Trophoblast cell (in vitro differentiated cells and primary cell): ENCODE data around the gene LRP1B.

ENCODE experiments used
- DNase-seq, 2 donors: peaks; one replicate each; pipeline ENCODE4 v3.0.0-alpha.2; 2016
- H2AFZ ChIP-seq: 2 replicates; pipeline ENCODE4 v1.6.1; 2013; ENCODE audit warnings: low read length, moderate library complexity, mild to moderate bottlenecking; ENCODE audit not compliant: insufficient read depth, poor library complexity
- H2AK5ac ChIP-seq: 2 replicates; pipeline ENCODE4 v1.6.1; 2013; ENCODE audit warnings: mild to moderate bottlenecking, low read length
- H2BK120ac ChIP-seq: 2 replicates; pipeline ENCODE4 v1.6.1; 2013; ENCODE audit warnings: low read length, mild to moderate bottlenecking, moderate library complexity; ENCODE audit not compliant: insufficient read depth, poor library complexity
- H2BK12ac ChIP-seq: 2 replicates; pipeline ENCODE4 v1.6.1; 2013; ENCODE audit warnings: mild to moderate bottlenecking, low read length, moderate library complexity
- H2BK5ac ChIP-seq: 2 replicates; pipeline ENCODE4 v1.6.1; 2013; ENCODE audit warnings: low read length, low read depth, moderate library complexity, mild to moderate bottlenecking; ENCODE audit not compliant: poor library complexity
- H3K14ac ChIP-seq: 2 replicates; pipeline ENCODE4 v1.6.1; 2013; ENCODE audit warnings: mild to moderate bottlenecking, low read length
- H3K18ac ChIP-seq: 2 replicates; pipeline ENCODE4 v1.6.1; 2013; ENCODE audit warnings: mild to moderate bottlenecking, low read length
- H3K23ac ChIP-seq: 2 replicates; pipeline ENCODE4 v1.6.1; 2013; ENCODE audit warnings: low read length
- H3K27ac ChIP-seq: 2 replicates; pipeline ENCODE4 v1.5.1; 2013; ENCODE audit warnings: low read depth, mild to moderate bottlenecking, inconsistent platforms, low read length, moderate library complexity
- H3K27me3 ChIP-seq: 2 replicates; pipeline ENCODE4 v1.6.1; 2013; ENCODE audit warnings: inconsistent platforms, mild to moderate bottlenecking, low read length, moderate library complexity; ENCODE audit not compliant: insufficient read depth
- H3K36me3 ChIP-seq, 2 experiments: 1 replicate in 1 of 2; 2 replicates in 1 of 2; pipeline ENCODE4 v1.6.1; 2013; ENCODE audit warnings: low read length in 2 of 2, mild to moderate bottlenecking in 2 of 2, moderate library complexity in 1 of 2; ENCODE audit not compliant: insufficient read depth in 2 of 2, control insufficient read depth in 1 of 2
- H3K4ac ChIP-seq: 2 replicates; pipeline ENCODE4 v1.6.1; 2013; ENCODE audit warnings: low read depth, mild to moderate bottlenecking, low read length, moderate library complexity
- H3K4me1 ChIP-seq, 2 experiments: 1 replicate in 1 of 2; 2 replicates in 1 of 2; pipeline ENCODE4 v1.6.1; 2013; ENCODE audit warnings: low read length in 2 of 2, mild to moderate bottlenecking in 2 of 2, moderate library complexity in 1 of 2; ENCODE audit not compliant: insufficient read depth in 2 of 2, control insufficient read depth in 1 of 2
- H3K4me2 ChIP-seq: 2 replicates; pipeline ENCODE4 v1.6.1; 2013; ENCODE audit warnings: inconsistent platforms, mild to moderate bottlenecking, low read length, moderate library complexity
- H3K4me3 ChIP-seq: 2 replicates; pipeline ENCODE4 v1.5.1; 2013; ENCODE audit warnings: mild to moderate bottlenecking, low read depth, low read length, inconsistent platforms
- H3K79me1 ChIP-seq: one replicate; pipeline ENCODE4 v1.6.1; 2013; ENCODE audit warnings: low read length
- H3K79me2 ChIP-seq: 2 replicates; pipeline ENCODE4 v1.6.1; 2013; ENCODE audit warnings: low read length, mild to moderate bottlenecking; ENCODE audit not compliant: control insufficient read depth, insufficient read depth, poor library complexity
- H3K9ac ChIP-seq: 2 replicates; pipeline ENCODE4 v1.6.1; 2013; ENCODE audit warnings: mild to moderate bottlenecking, low read length
- H3K9me3 ChIP-seq: 2 replicates; pipeline ENCODE4 v1.6.1; 2013; ENCODE audit warnings: low read depth, mild to moderate bottlenecking, control low read depth, inconsistent platforms, low read length; ENCODE audit not compliant: insufficient read depth
- H4K12ac ChIP-seq: 2 replicates; pipeline ENCODE4 v1.6.1; 2013; ENCODE audit warnings: low read depth, mild to moderate bottlenecking, low read length, moderate library complexity
- H4K8ac ChIP-seq: 2 replicates; pipeline ENCODE4 v1.6.1; 2013; ENCODE audit warnings: low read depth, mild to moderate bottlenecking, low read length, moderate library complexity
- H4K91ac ChIP-seq: one replicate; pipeline ENCODE4 v1.6.1; 2013; ENCODE audit warnings: low read depth, mild to moderate bottlenecking, low read length, moderate library complexity
- WGBS: extraction: QIAGEN DNeasy Blood & Tissue Kit; methylation state at CpG from one replicate; pipeline ENCODE4 v1.1.7; 2013; ENCODE audit warnings: missing lambda C conversion rate; ENCODE audit not compliant: insufficient read length, insufficient coverage; ENCODE audit errors: extremely low coverage; 5-methylcytosine and 5-hydroxymethylcytosine counted together

LRP1B gene

DNA sequence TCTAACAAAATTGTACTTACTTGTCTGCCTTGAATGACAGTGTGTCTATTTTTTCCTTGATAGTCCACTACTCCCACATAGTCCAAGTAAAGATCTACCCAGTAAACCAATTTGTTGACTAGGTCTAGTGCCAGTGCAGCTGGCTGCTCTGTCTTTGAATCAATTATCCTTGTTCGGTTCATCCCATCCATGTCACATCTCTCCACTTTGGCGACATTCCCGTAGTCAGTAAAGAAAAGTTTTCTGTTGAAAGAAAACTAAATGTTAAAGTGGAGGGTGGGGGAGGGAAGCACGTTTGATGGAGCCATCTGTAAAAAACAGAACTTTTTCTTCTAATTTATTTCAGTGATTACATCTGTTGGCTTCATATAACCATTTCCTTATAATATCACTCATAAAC lies 1068.8 kb downstream of the LRP1B start:
- Histone ChIP-seq H3K4me3 (no peak overlapping the region), H3K79me2 (no peaks in the 10 kb centered on the region), H2BK5ac (no peak overlapping the region), H4K91ac (no peak overlapping the region), H3K79me1 (no peaks in the 10 kb centered on the region), H3K27me3 (no peaks in the 10 kb centered on the region), H2AFZ (no peak overlapping the region), H4K8ac (no peak overlapping the region), H3K27ac (no peak overlapping the region), H3K4ac (no peak overlapping the region), H3K4me1 (no peaks in the 10 kb centered on the region), H2BK12ac (no peak overlapping the region), H4K12ac (no peak overlapping the region), H3K9me3 (no peaks in the 10 kb centered on the region), H2AK5ac (no peak overlapping the region), H3K36me3 (no peaks in the 10 kb centered on the region), H3K18ac (no peak overlapping the region), H3K9ac (no peak overlapping the region), H2BK120ac (no peak overlapping the region), H3K23ac (no peak overlapping the region), H3K4me2 (no peak overlapping the region), H3K14ac (no peak overlapping the region)
- no peak for DNase-seq
- no CpG with 5 or more reads among the region's 4 CpGs for WGBS

DNA sequence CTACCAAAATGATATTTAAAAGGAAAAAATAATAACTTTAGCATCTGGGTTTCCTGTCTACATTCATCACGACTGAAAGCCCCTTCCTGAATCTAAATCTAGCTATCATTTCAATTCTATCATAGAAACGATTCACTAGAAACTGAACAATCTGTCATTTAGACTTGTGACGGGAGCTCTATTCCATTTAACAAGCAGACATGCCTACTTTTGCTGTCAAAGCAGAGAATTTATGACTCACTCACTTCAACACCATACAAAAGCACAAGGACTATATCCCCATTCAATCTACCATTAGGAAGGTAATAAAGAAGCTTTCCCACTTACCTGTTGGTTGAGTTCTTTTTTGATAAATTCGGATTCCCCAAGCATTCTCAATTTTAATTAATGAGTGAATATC lies 1072.3 kb downstream of the LRP1B start:
- H3K4ac ChIP-seq, result no peak overlapping the region
- no peak overlapping the region for H3K4me2 ChIP-seq
- H3K4me3 ChIP-seq, result no peak overlapping the region
- no peak overlapping the region for H2BK120ac ChIP-seq
- H4K12ac ChIP-seq, result no peak overlapping the region
- H3K9me3 ChIP-seq, result no peaks in the 10 kb centered on the region
- no peak for DNase-seq
- H2AFZ ChIP-seq, result no peak overlapping the region
- no peaks in the 10 kb centered on the region for H3K27me3 ChIP-seq
- no peak overlapping the region for H4K8ac ChIP-seq
- H3K23ac ChIP-seq, result no peak overlapping the region
- H3K79me2 ChIP-seq, result no peaks in the 10 kb centered on the region
- no peak overlapping the region for H3K27ac ChIP-seq
- no peaks in the 10 kb centered on the region for H3K79me1 ChIP-seq
- no peaks in the 10 kb centered on the region for H3K36me3 ChIP-seq
- no peak overlapping the region for H2BK5ac ChIP-seq
- no peak overlapping the region for H3K14ac ChIP-seq
- no peak overlapping the region for H4K91ac ChIP-seq
- no peak overlapping the region for H2AK5ac ChIP-seq
- H3K4me1 ChIP-seq, result no peaks in the 10 kb centered on the region
- H3K18ac ChIP-seq, result no peak overlapping the region
- H3K9ac ChIP-seq, result no peak overlapping the region
- H2BK12ac ChIP-seq, result no peak overlapping the region
- WGBS, result no CpG with 5 or more reads among the region's 4 CpGs

GRCh38 chr2:141055531-141055930 lies 1075.3 kb downstream of the LRP1B start:
- no peak overlapping the region for H4K91ac ChIP-seq
- H3K14ac ChIP-seq, result no peak overlapping the region
- H3K4me3 ChIP-seq, result no peak overlapping the region
- H4K8ac ChIP-seq, result no peak overlapping the region
- no peak overlapping the region for H3K9ac ChIP-seq
- 100% methylated on average over 1 of the region's 1 CpG for WGBS
- H3K4me1 ChIP-seq, result no peaks in the 10 kb centered on the region
- no peak overlapping the region for H3K23ac ChIP-seq
- no peak overlapping the region for H3K4ac ChIP-seq
- H2BK12ac ChIP-seq, result no peak overlapping the region
- no peak overlapping the region for H4K12ac ChIP-seq
- H2BK5ac ChIP-seq, result no peak overlapping the region
- H3K18ac ChIP-seq, result no peak overlapping the region
- H3K36me3 ChIP-seq, result no peaks in the 10 kb centered on the region
- H3K27ac ChIP-seq, result no peak overlapping the region
- no peak overlapping the region for H2AFZ ChIP-seq
- no peak overlapping the region for H2AK5ac ChIP-seq
- DNase-seq, result no peak
- H3K79me1 ChIP-seq, result no peaks in the 10 kb centered on the region
- no peak overlapping the region for H2BK120ac ChIP-seq
- no peaks in the 10 kb centered on the region for H3K9me3 ChIP-seq
- H3K79me2 ChIP-seq, result no peaks in the 10 kb centered on the region
- no peaks in the 10 kb centered on the region for H3K27me3 ChIP-seq
- no peak overlapping the region for H3K4me2 ChIP-seq

- no peak overlapping the region for H2AFZ ChIP-seq
- H3K27ac ChIP-seq, result no peak overlapping the region
Observed at GRCh38 chr2:141048951-141049350, 1081.9 kb downstream of the LRP1B start.

More at GRCh38 chr2:141048951-141049350, 1081.9 kb downstream of the LRP1B start:
- no peak overlapping the region for H2AK5ac ChIP-seq
- H3K4me2 ChIP-seq, result no peak overlapping the region
- H3K27me3 ChIP-seq, result no peaks in the 10 kb centered on the region
- H4K8ac ChIP-seq, result no peak overlapping the region
- no peak overlapping the region for H3K14ac ChIP-seq
- no peak overlapping the region for H3K4ac ChIP-seq
- no peak overlapping the region for H3K18ac ChIP-seq
- no peak for DNase-seq
- no peak overlapping the region for H2BK5ac ChIP-seq
- H3K79me1 ChIP-seq, result no peaks in the 10 kb centered on the region
- no peak overlapping the region for H3K4me3 ChIP-seq
- no peak overlapping the region for H2BK120ac ChIP-seq
- H4K91ac ChIP-seq, result no peak overlapping the region
- WGBS, result no CpG with 5 or more reads among the region's 6 CpGs
- H3K23ac ChIP-seq, result no peak overlapping the region
- no peaks in the 10 kb centered on the region for H3K36me3 ChIP-seq
- H3K9ac ChIP-seq, result no peak overlapping the region
- no peaks in the 10 kb centered on the region for H3K9me3 ChIP-seq
- H2BK12ac ChIP-seq, result no peak overlapping the region
- no peak overlapping the region for H4K12ac ChIP-seq
- H3K4me1 ChIP-seq, result no peaks in the 10 kb centered on the region
- H3K79me2 ChIP-seq, result no peaks in the 10 kb centered on the region
